ENCODE results near the gene HSD3B7.

The HSD3B7 gene

DNA sequence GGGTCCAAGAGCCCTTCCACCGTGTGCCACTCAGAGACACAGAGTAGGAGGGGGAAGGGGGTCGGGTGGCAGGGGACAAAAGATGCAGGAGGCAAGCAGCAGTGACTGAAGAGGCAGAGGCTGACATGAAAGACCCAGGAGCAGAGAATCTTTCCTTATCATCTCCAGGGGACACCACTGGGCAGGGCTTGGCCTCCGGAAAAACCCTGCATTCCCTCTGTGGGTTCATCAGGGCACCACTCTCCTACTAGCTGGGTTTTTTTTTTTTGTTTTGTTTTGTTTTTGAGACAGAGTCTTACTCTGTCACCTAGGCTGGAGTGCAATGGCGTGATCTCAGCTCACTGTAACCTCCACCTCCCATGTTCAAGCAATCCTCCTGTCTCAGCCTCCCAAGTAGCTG lies 46.3 kb downstream of the HSD3B7 start:
- ATAC-seq: no peak

DNA sequence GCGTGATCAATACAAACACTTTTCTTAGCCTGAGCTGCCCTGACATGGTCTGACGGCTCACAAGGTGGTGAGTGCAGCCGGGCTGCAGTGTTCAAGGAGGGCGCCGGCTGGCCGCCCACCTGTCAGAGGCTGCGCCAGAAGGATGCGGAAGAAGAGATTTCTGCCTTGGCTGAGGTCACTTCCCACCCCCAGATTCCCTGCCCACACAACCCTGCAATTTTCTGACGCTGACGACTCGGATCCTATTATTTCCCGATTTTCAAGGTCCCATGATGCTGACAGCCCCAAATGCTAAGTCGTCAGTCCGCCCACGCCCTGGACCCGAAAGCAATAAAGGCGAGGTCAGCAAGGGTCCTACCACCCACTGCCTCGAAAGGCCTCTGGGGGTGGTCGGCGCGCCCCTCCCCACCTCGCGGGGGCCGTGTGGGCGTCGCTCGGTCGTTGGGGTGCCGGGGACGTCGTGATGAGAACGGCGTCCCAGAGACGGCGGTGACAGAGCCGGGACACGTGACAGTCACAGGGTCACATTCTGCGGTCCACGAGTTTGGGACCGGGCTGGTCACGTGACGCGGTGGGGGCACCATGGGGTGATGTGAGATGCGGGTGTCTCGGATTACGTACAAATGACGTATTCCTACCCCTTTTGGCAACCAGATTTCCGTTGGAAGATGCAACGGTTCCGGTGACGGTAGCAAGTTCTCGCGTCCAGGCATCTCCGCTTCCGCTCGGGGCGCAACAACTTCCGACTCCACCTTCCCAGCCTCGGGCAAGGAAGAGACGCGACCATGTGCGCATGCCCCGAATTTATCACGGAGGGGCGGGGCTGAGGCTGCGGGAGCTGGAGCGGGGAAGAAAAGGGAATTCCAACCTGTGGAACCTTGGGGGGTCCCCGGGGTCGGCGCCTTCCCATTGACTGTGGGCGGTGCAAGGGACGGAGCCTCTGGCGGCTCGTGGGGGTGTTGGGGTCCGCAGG lies 48.0 kb downstream of the HSD3B7 start, which contains the start of gene STX4:
TSS of gene STX4 (plus strand) at position 823 of the 973 bp plus-strand sequence. CDS start 248 bp downstream, outside the sequence.
- peak; percentile 83 for ATAC-seq

DNA sequence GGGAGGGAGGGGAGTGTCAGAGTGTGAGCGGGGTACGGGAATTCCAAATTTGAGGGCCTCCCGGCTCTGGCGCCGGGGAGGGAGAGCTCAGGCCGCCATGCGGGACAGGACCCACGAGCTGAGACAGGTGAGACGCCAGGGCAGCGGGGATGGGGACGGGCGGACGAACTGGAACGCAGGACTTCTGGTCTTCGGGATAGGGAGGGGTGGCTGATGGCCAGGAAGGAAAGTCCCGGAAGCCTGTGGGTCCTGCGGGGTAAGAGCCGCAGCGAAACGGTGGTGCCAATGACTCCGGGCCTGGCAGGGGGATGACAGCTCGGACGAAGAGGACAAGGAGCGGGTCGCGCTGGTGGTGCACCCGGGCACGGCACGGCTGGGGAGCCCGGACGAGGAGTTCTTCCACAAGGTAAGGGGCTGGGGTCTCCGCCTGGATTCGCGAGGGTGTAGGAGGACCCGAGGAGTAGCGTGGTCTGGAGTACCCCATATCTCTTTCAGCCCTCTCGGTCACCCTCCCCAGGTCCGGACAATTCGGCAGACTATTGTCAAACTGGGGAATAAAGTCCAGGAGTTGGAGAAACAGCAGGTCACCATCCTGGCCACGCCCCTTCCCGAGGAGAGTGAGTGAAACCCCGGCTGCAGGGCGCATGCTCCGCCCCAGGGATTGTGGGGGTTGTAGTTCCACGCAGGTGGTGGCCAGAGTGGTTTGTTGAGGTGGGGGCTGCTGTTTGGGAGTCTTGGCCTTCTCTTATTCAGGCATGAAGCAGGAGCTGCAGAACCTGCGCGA lies 48.9 kb downstream of the HSD3B7 start:
- peak; percentile 46 to 55 for ATAC-seq

DNA sequence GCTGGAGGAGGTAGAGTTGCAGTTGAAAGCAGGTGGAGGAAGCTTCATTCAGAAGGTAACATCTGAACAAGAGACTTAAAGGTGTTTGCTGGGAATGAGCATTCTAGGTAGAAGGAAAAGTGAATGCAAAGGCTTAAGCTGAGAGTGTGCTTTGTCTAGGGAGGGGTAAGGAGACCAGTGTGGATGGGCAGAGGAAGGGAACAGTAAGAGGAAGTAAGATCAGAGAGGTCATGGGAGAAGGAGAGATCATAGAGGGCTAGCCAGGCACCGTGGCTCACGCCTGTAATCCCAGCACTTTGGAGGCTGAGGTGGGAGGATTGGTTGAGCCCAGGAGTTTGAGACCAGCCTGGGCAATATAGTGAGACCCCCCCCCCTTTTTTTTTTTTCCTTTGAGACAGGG lies 51.7 kb downstream of the HSD3B7 start:
- no peak for ATAC-seq
